ENCODE data around the gene PI3. TPM values are rescaled to one million over a fixed set of nuclear protein-coding genes. Genes with fewer than 3 reads are reported as not detected.

Gene PI3
- total RNA-seq, 1 experiment from 2014 or later: not detected

DNA sequence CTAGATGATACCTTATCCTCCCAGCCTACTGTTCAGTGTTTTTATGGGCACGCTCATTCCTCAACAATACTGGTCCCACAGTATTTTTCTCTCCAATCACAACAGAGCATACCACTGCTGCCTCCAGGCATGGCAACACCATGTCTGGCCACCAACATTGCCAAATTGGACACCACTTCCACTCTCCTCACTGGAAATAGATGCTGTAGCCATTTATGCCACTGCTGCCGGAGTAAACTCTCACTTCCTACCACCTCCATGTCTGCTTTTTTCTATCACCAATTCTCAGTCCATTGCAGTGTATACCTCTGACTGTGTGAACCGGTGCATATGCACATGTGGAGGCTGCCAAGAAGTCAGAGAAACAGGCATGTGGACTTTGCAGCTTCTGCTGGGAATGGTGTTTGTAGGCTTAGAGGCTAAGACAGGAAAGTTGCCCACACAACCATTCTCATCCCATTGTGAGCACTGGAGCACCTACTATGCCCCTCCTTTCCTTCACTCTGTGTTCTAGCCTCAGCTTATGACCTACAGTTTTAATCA, 14.4 kb downstream of the PI3 start:
- Histone ChIP-seq H2AFZ (ENCODE audit: low read depth, low read length, poor library complexity, severe bottlenecking) (no peak overlapping the region), H3K4me1 (ENCODE audit: control insufficient read depth in 1 of 2, insufficient read depth in 2 of 2, low read length in 2 of 2) (no peaks in the 10 kb centered on the region), H4K20me1 (ENCODE audit: insufficient read depth) (no peaks in the 10 kb centered on the region), H3K27ac (ENCODE audit: low read depth, low read length) (no peak overlapping the region), H3K9me2 (ENCODE audit: insufficient read depth) (no peaks in the 10 kb centered on the region), H3K36me3 (ENCODE audit: control insufficient read depth in 1 of 2, insufficient read depth in 2 of 2, low read length in 2 of 2) (no peaks in the 10 kb centered on the region), H3K4me2 (ENCODE audit: low read length) (no peak overlapping the region), H3K4me3 (replicated peaks in 1 of 2; ENCODE audit: low read depth in 1 of 2, low read length in 2 of 2) (no peak overlapping the region), H3K79me2 (ENCODE audit: insufficient read depth, low read length) (no peaks in the 10 kb centered on the region), H3K27me3 (ENCODE audit: insufficient read depth, low read length) (no peaks in the 10 kb centered on the region; the same call in 1 of the 2 replicates), H3K9me3 (ENCODE audit: control insufficient read depth in 1 of 2, insufficient read depth in 1 of 2, low read depth in 1 of 2, low read length in 2 of 2) (no peaks in the 10 kb centered on the region), H3K9ac (ENCODE audit: low read length) (no peak overlapping the region)
- intact Hi-C loops (cut with micrococcal nuclease): no loop called here
- DNase-seq (ENCODE audit: low read depth, low spot score) (no peak), ATAC-seq (no peak)
- TF ChIP-seq, protein P1, sequence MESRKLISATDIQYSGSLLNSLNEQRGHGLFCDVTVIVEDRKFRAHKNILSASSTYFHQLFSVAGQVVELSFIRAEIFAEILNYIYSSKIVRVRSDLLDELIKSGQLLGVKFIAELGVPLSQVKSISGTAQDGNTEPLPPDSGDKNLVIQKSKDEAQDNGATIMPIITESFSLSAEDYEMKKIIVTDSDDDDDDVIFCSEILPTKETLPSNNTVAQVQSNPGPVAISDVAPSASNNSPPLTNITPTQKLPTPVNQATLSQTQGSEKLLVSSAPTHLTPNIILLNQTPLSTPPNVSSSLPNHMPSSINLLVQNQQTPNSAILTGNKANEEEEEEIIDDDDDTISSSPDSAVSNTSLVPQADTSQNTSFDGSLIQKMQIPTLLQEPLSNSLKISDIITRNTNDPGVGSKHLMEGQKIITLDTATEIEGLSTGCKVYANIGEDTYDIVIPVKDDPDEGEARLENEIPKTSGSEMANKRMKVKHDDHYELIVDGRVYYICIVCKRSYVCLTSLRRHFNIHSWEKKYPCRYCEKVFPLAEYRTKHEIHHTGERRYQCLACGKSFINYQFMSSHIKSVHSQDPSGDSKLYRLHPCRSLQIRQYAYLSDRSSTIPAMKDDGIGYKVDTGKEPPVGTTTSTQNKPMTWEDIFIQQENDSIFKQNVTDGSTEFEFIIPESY (IDR thresholded peaks at IDR 0.05; ENCODE audit: extremely low read depth, insufficient replicate concordance, low read length): no peak
- TF ChIP-seq CBX3 (IDR thresholded peaks at IDR 0.05; ENCODE audit: low read depth): no peak
- TF ChIP-seq ZFX (IDR thresholded peaks at IDR 0.05): no peak
- TF ChIP-seq CEBPB (IDR thresholded peaks at IDR 0.05; ENCODE audit: low read depth): no peak
- no peak for TF ChIP-seq EZH2 (IDR thresholded peaks at IDR 0.05)
- TF ChIP-seq, protein P2, sequence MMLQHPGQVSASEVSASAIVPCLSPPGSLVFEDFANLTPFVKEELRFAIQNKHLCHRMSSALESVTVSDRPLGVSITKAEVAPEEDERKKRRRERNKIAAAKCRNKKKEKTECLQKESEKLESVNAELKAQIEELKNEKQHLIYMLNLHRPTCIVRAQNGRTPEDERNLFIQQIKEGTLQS (IDR thresholded peaks at IDR 0.05): no peak
- TF ChIP-seq EGR1 (IDR thresholded peaks at IDR 0.05; ENCODE audit: low read depth): no peak
- no peak for TF ChIP-seq FOSL1 (IDR thresholded peaks at IDR 0.05; ENCODE audit: low read depth)
- no peak for TF ChIP-seq JUND (IDR thresholded peaks at IDR 0.05)
- TF ChIP-seq TCF7L2 (IDR thresholded peaks at IDR 0.05; ENCODE audit: borderline replicate concordance, extremely low read depth, insufficient read depth, insufficient read length): no peak
- no TSS peak for BruUV-seq (replicated peaks)
- ChIA-PET CTCF (no interaction called here), POLR2A (no interaction called here), RAD21 (ENCODE audit: low non-redundant PET in 1 of 2, low total read pairs in 2 of 2, uncharacterized antibody in 2 of 2, unreplicated experiment in 2 of 2) (no interaction called here)
